Endothelial cell of umbilical vein (primary cell): Measurements from ENCODE around the gene YTHDF1. TPM values are rescaled to one million over a fixed set of nuclear protein-coding genes. Genes with fewer than 3 reads are reported as not detected.

ENCODE experiments used
- BruUV-seq: library from RNA; stranded (reverse); fragments of 400-500 nt; replicated peaks from 2 replicates; lab custom pipeline; 2021; lab: Mats Ljungman, UMichigan
- CTCF ChIA-PET: fragments of 300-600, 350-600 bp; sonication (Branson Sonifier 250); formaldehyde crosslinking; loops from one replicate; lab custom pipeline; 2021; ENCODE audit warnings: antibody characterized with exemption, inconsistent platforms; lab: Charles Lee
- POLR2A ChIA-PET: fragments of 300-600, 350-600 bp; sonication (Branson Sonifier 250); formaldehyde crosslinking; loops from one replicate; lab custom pipeline; 2021; ENCODE audit warnings: antibody characterized with exemption, inconsistent platforms; lab: Charles Lee
- DNase-seq: peaks from one replicate; pipeline ENCODE4 v3.0.0-alpha.2; 2011; ENCODE audit warnings: low read depth, low spot score
- FAIRE-seq: peaks from 2 replicates; lab custom pipeline; 2011; peaks lifted over from hg19 to GRCh38; lab: Jason Lieb, UNC
- H2AFZ ChIP-seq: 2 replicates; pipeline ENCODE4 v1.6.0; 2012; ENCODE audit warnings: low read depth, low read length, control low read depth, inconsistent platforms
- H3K27ac ChIP-seq: 2 replicates; pipeline ENCODE4 v1.5.1; 2011; ENCODE audit warnings: low read depth, mild to moderate bottlenecking, control low read depth, low read length, moderate library complexity; ENCODE audit not compliant: insufficient read depth
- H3K27me3 ChIP-seq, 2 experiments: 2 replicates each; pipeline versions ENCODE4 v1.6.0 to v1.6.1; 2011; ENCODE audit warnings: low read length in 2 of 2, mixed read lengths in 1 of 2; ENCODE audit not compliant: control insufficient read depth in 2 of 2, insufficient read depth in 2 of 2
- H3K36me3 ChIP-seq, 2 experiments: 2 replicates in 1 of 2; 3 replicates in 1 of 2; pipeline ENCODE4 v1.5.1; 2011; ENCODE audit warnings: low read length in 2 of 2, mild to moderate bottlenecking in 1 of 2, moderate library complexity in 1 of 2; ENCODE audit not compliant: control insufficient read depth in 2 of 2, insufficient read depth in 2 of 2; ENCODE audit errors: extremely low read depth in 1 of 2
- H3K4me1 ChIP-seq: 3 replicates; pipeline ENCODE4 v1.5.1; 2011; ENCODE audit warnings: mild to moderate bottlenecking, low read length; ENCODE audit not compliant: control insufficient read depth, insufficient read depth; ENCODE audit errors: extremely low read depth
- H3K4me2 ChIP-seq: 2 replicates; pipeline ENCODE4 v1.6.1; 2011; ENCODE audit warnings: low read length, control low read depth, mixed read lengths; ENCODE audit not compliant: insufficient read depth
- H3K4me3 ChIP-seq, 3 experiments: fragments of 200-600 bp in 1 of 3; sonication (generic), shearing (Covaris generic) in 1 of 3; replicated peaks in 1 of 3; 2 replicates each; pipeline ENCODE4 v1.5.1; 2011 to 2016; ENCODE audit warnings: control low read depth in 3 of 3, low read length in 3 of 3, mild to moderate bottlenecking in 2 of 3, inconsistent platforms in 1 of 3, low read depth in 1 of 3, moderate library complexity in 1 of 3; ENCODE audit not compliant: insufficient read depth in 1 of 3
- H3K79me2 ChIP-seq: 2 replicates; pipeline ENCODE4 v1.6.0; 2012; ENCODE audit warnings: low read length, inconsistent platforms; ENCODE audit not compliant: control insufficient read depth, insufficient read depth
- H3K9ac ChIP-seq: replicated peaks from 2 replicates; pipeline ENCODE3; 2011; ENCODE audit warnings: low read length, control low read depth; ENCODE audit not compliant: insufficient read depth; ENCODE audit errors: extremely low read depth
- H3K9me1 ChIP-seq: replicated peaks from 3 replicates; pipeline ENCODE4 v1.6.0; 2011; ENCODE audit warnings: mild to moderate bottlenecking, low read length; ENCODE audit not compliant: control insufficient read depth, insufficient read depth; ENCODE audit errors: extremely low read depth
- H3K9me3 ChIP-seq: replicated peaks from 2 replicates; pipeline ENCODE4 v1.5.1; 2012; ENCODE audit warnings: low read length, inconsistent platforms; ENCODE audit not compliant: control insufficient read depth, insufficient read depth
- H4K20me1 ChIP-seq: replicated peaks from 2 replicates; pipeline ENCODE3; 2011; ENCODE audit warnings: mild to moderate bottlenecking, low read length; ENCODE audit not compliant: control insufficient read depth, insufficient read depth; ENCODE audit errors: extremely low read depth
- CTCF ChIP-seq, 2 donors: IDR thresholded peaks; 1 replicate in 1 of 2; 2 replicates in 1 of 2; pipeline ENCODE4 v1.5.1; 2011; ENCODE audit warnings: low read length in 2 of 2, mild to moderate bottlenecking in 2 of 2, moderate library complexity in 2 of 2, control low read depth in 1 of 2, inconsistent platforms in 1 of 2, low read depth in 1 of 2; ENCODE audit not compliant: insufficient read depth in 1 of 2; ENCODE audit errors: extremely low read depth in 1 of 2
- EZH2 ChIP-seq: IDR thresholded peaks from 2 replicates; pipeline ENCODE4 v1.6.1; 2012; ENCODE audit warnings: borderline replicate concordance, low read depth, mild to moderate bottlenecking, moderate library complexity, low read length, inconsistent platforms; ENCODE audit not compliant: severe bottlenecking
- FOS ChIP-seq: IDR thresholded peaks from 2 replicates; pipeline ENCODE4 v1.6.1; 2011; ENCODE audit warnings: mild to moderate bottlenecking, low read length, moderate library complexity, borderline replicate concordance; ENCODE audit not compliant: insufficient read depth
- GATA2 ChIP-seq: IDR thresholded peaks from 2 replicates; pipeline ENCODE4 v1.7.0; 2011; ENCODE audit warnings: low read depth, mild to moderate bottlenecking, moderate library complexity, mixed read lengths, low read length; ENCODE audit not compliant: insufficient read length, insufficient read depth
- MYC ChIP-seq: IDR thresholded peaks from one replicate; pipeline ENCODE4 v1.6.1; 2011; ENCODE audit warnings: mild to moderate bottlenecking, low read depth, low read length
- POLR2A ChIP-seq: IDR thresholded peaks from 2 replicates; pipeline ENCODE4 v1.6.1; 2012; ENCODE audit warnings: low read depth, mild to moderate bottlenecking, control low read depth, low read length
- dilution Hi-C: fragments of 300-500 bp; cut with MboI; formaldehyde crosslinking; loops from one replicate; pipeline ENCODE4 v1.15.0; 2019; ENCODE audit warnings: low sequenced_read_pairs; ENCODE audit not compliant: extremely low pct_ligation_motif_present
- intact Hi-C: fragments of 100-400 bp; cut with micrococcal nuclease; formaldehyde crosslinking; loops from one replicate; pipeline ENCODE4 v1.10.0; 2022
- polyA plus RNA-seq, 4 experiments: library from polyadenylated mRNA; depleted of rRNA in 3 of 4; stranded (reverse) in 3 of 4; unstranded in 1 of 4; fragments of >200 nt; gene quantifications; 2 replicates each; pipeline versions ENCODE4 v1.2.1 to v1.2.3, GENCODE V29; 2011 to 2012; ENCODE audit warnings: missing spikeins in 1 of 4
- total RNA-seq: library from RNA; stranded (reverse); gene quantifications from 2 replicates; pipeline ENCODE4 v1.2.3, GENCODE V29; 2021

YTHDF1 gene
- total and polyA plus RNA-seq, 2 donors (not counting 3 experiments of a cell fraction or from before 2014, with no cell fraction given) = 25.2 to 44.4 TPM

GRCh38 chr20:63234693-63235398 lies 18.9 kb upstream of the YTHDF1 start:
- no TSS peak for BruUV-seq
- H3K9me3 ChIP-seq = no peaks in the 10 kb centered on the region
- no peaks in the 10 kb centered on the region for H3K4me1 ChIP-seq
- no peak overlapping the region for H2AFZ ChIP-seq
- FAIRE-seq (no peak), DNase-seq (no peak)
- no peak overlapping the region for H3K9ac ChIP-seq
- H3K4me3 ChIP-seq = no peak overlapping the region
- CTCF ChIA-PET = interaction anchor here (1.2 to 11.0 kb wide), 3 partner anchors 11 to 20 kb away, joined by 3 to 116 read pairs (median 4); no protein-coding TSS in a partner anchor
- POLR2A ChIA-PET = no interaction called here
- peaks cover 0 to 2% of the 10 kb centered on the region in 2 experiments for H3K27me3 ChIP-seq
- intact Hi-C loops = loop anchor here (5.0 kb wide), 2 partner anchors 37 to 178 kb away; partner anchors contain the start of gene ARFGAP1
- no peaks in the 10 kb centered on the region for H4K20me1 ChIP-seq
- TF ChIP-seq CTCF (IDR thresholded peaks at IDR 0.05; ENCODE audit: extremely low read depth in 1 of 2, insufficient read depth in 1 of 2, low read depth in 1 of 2, low read length in 2 of 2) = peak; percentile 21 to 40
- no peak for TF ChIP-seq EZH2
- H3K4me2 ChIP-seq = no peak overlapping the region
- dilution Hi-C loops = no loop called here
- H3K36me3 ChIP-seq = no peaks in the 10 kb centered on the region
- H3K79me2 ChIP-seq = no peaks in the 10 kb centered on the region
- no peak overlapping the region for H3K27ac ChIP-seq
- no peaks in the 10 kb centered on the region for H3K9me1 ChIP-seq

GRCh38 chr20:63233924-63234323 lies 18.0 kb upstream of the YTHDF1 start:
- no peak for TF ChIP-seq GATA2
- TF ChIP-seq FOS = no peak
- TF ChIP-seq MYC = no peak
- no peak for TF ChIP-seq POLR2A
- ChIA-PET POLR2A (no interaction called here), CTCF (interaction anchor here (1.1 to 11.0 kb wide), 3 partner anchors 10 to 76 kb away, joined by 3 to 116 read pairs (median 7); no protein-coding TSS in a partner anchor)
- H3K27ac ChIP-seq = no peak overlapping the region
- FAIRE-seq (no peak), DNase-seq (no peak)
- H3K9me3 ChIP-seq = no peaks in the 10 kb centered on the region
- intact Hi-C loops = loop anchor here (5.0 kb wide), 1 partner anchor 177 kb away; no protein-coding TSS in a partner anchor
- H3K4me1 ChIP-seq = no peaks in the 10 kb centered on the region
- dilution Hi-C loops = no loop called here
- BruUV-seq = no TSS peak
- no peaks in the 10 kb centered on the region for H4K20me1 ChIP-seq
- peaks cover 0 to 8% of the 10 kb centered on the region in 2 experiments for H3K27me3 ChIP-seq
- H3K9me1 ChIP-seq = no peaks in the 10 kb centered on the region
- H3K36me3 ChIP-seq = no peaks in the 10 kb centered on the region
- H3K4me3 ChIP-seq = no peak overlapping the region
- no peak overlapping the region for H3K9ac ChIP-seq
- H3K4me2 ChIP-seq = no peak overlapping the region
- H3K79me2 ChIP-seq = no peaks in the 10 kb centered on the region
- no peak overlapping the region for H2AFZ ChIP-seq
